ENCODE results near the gene TENT4A.

The TENT4A gene

GRCh38 chr5:6733411-6734242, 20.4 kb downstream of the TENT4A start:
- no peak for DNase-seq (ENCODE audit: low read depth in 2 of 2)

- no peak for DNase-seq (ENCODE audit: low read depth in 2 of 2)
These were observed 21.0 kb downstream of the TENT4A start for GRCh38 chr5:6734243-6734700.

GRCh38 chr5:6734781-6735180, 21.5 kb downstream of the TENT4A start:
- DNase-seq (ENCODE audit: low read depth in 2 of 2) = no peak

- DNase-seq (ENCODE audit: low read depth in 2 of 2) = no peak
These were observed 22.9 kb downstream of the TENT4A start for GRCh38 chr5:6736106-6736505.

- DNase-seq (ENCODE audit: low read depth in 2 of 2) = no peak
These were observed 23.4 kb downstream of the TENT4A start for GRCh38 chr5:6736524-6737042.

GRCh38 chr5:6737043-6737941, 24.1 kb downstream of the TENT4A start:
- no peak for DNase-seq (ENCODE audit: low read depth in 2 of 2)

GRCh38 chr5:6739603-6740002, 26.4 kb downstream of the TENT4A start:
- DNase-seq (ENCODE audit: low read depth in 2 of 2) = no peak

GRCh38 chr5:6740586-6741150, 27.4 kb downstream of the TENT4A start:
- DNase-seq (ENCODE audit: low read depth in 2 of 2) = no peak

GRCh38 chr5:6742081-6742758, 29.0 kb downstream of the TENT4A start:
- no peak for DNase-seq (ENCODE audit: low read depth in 2 of 2)

- no peak for DNase-seq (ENCODE audit: low read depth in 2 of 2)
These were observed 29.9 kb downstream of the TENT4A start for GRCh38 chr5:6743161-6743560.

GRCh38 chr5:6744841-6745705, 31.8 kb downstream of the TENT4A start:
- DNase-seq (ENCODE audit: low read depth in 2 of 2) = no peak

GRCh38 chr5:6745706-6746222, 32.5 kb downstream of the TENT4A start:
- DNase-seq (ENCODE audit: low read depth in 2 of 2) = no peak

GRCh38 chr5:6746244-6746643, 33.0 kb downstream of the TENT4A start:
- no peak for DNase-seq (ENCODE audit: low read depth in 2 of 2)

GRCh38 chr5:6747103-6747502, 33.9 kb downstream of the TENT4A start:
- no peak for DNase-seq (ENCODE audit: low read depth in 2 of 2)

GRCh38 chr5:6748142-6748541, 34.9 kb downstream of the TENT4A start:
- no peak for DNase-seq (ENCODE audit: low read depth in 2 of 2)

GRCh38 chr5:6749026-6749716, 35.9 kb downstream of the TENT4A start:
- no peak for DNase-seq (ENCODE audit: low read depth in 2 of 2)

GRCh38 chr5:6750142-6750840, 37.1 kb downstream of the TENT4A start:
- no peak for DNase-seq (ENCODE audit: low read depth in 2 of 2)

- DNase-seq (ENCODE audit: low read depth in 2 of 2) = no peak
These were observed 37.9 kb downstream of the TENT4A start for GRCh38 chr5:6750951-6751685.
